OCI-LY1 (cell line): ENCODE data around the gene PRSS50.

Experiments
- H2AFZ ChIP-seq: fragments of 200-600 bp; sonication (generic), shearing (Covaris generic); 2 replicates; pipeline ENCODE4 v1.6.0; 2014; ENCODE audit warnings: antibody characterized with exemption, mild to moderate bottlenecking, low read length
- H3F3A ChIP-seq: fragments of 200-600 bp; sonication (generic), shearing (Covaris generic); 2 replicates; pipeline ENCODE4 v1.6.0; 2014; ENCODE audit warnings: mild to moderate bottlenecking, antibody characterized with exemption, low read length, moderate library complexity; ENCODE audit not compliant: insufficient read depth
- H3K27ac ChIP-seq: fragments of 200-600 bp; sonication (generic); 2 replicates; pipeline ENCODE4 v1.5.1; 2014; ENCODE audit warnings: low read length, mixed run types, mild to moderate bottlenecking, low read depth; ENCODE audit not compliant: poor library complexity, severe bottlenecking
- H3K27me3 ChIP-seq: fragments of 200-600 bp; sonication (generic); 2 replicates; pipeline ENCODE4 v1.6.0; 2014; ENCODE audit warnings: antibody characterized with exemption, mild to moderate bottlenecking, low read length, moderate library complexity; ENCODE audit not compliant: insufficient read depth
- H3K36me3 ChIP-seq: fragments of 200-600 bp; sonication (generic); 2 replicates; pipeline ENCODE4 v1.6.1; 2014; ENCODE audit warnings: mild to moderate bottlenecking, antibody characterized with exemption, low read length, moderate library complexity, mixed read lengths; ENCODE audit not compliant: insufficient read depth
- H3K4me1 ChIP-seq: fragments of 200-600 bp; sonication (generic); 2 replicates; pipeline ENCODE4 v1.5.1; 2014; ENCODE audit warnings: mild to moderate bottlenecking, low read length, moderate library complexity; ENCODE audit not compliant: insufficient read depth, severe bottlenecking
- H3K4me2 ChIP-seq: fragments of 200-600 bp; sonication (generic), shearing (Covaris generic); 2 replicates; pipeline ENCODE4 v1.6.1; 2014; ENCODE audit warnings: low read length
- H3K4me3 ChIP-seq: fragments of 200-600 bp; sonication (generic); 2 replicates; pipeline ENCODE4 v1.5.1; 2014; ENCODE audit warnings: low read length, low read depth, mild to moderate bottlenecking, mixed read lengths; ENCODE audit not compliant: poor library complexity, severe bottlenecking
- H3K79me2 ChIP-seq: fragments of 200-600 bp; shearing (Covaris generic); 2 replicates; pipeline ENCODE4 v1.6.1; 2016; ENCODE audit warnings: mixed run types, low read length, mixed read lengths; ENCODE audit not compliant: insufficient read depth
- H3K9ac ChIP-seq: fragments of 200-600 bp; sonication (generic), shearing (Covaris generic); 2 replicates; pipeline ENCODE4 v1.6.1; 2014; ENCODE audit warnings: mild to moderate bottlenecking, low read length, mixed read lengths
- H3K9me2 ChIP-seq: fragments of 200-600 bp; sonication (generic), shearing (Covaris generic); 2 replicates; pipeline ENCODE4 v1.6.1; 2014; ENCODE audit warnings: low read depth, mild to moderate bottlenecking, low read length, mixed read lengths
- H3K9me3 ChIP-seq: fragments of 200-600 bp; shearing (Covaris generic); 2 replicates; pipeline ENCODE4 v1.6.1; 2014; ENCODE audit warnings: low read length, mixed read lengths
- H4K20me1 ChIP-seq: fragments of 200-600 bp; sonication (generic), shearing (Covaris generic); 2 replicates; pipeline ENCODE4 v1.6.0; 2016; ENCODE audit warnings: mild to moderate bottlenecking, low read length; ENCODE audit not compliant: insufficient read depth
- CTCF ChIP-seq: fragments of 200-600 bp; sonication (generic), shearing (Covaris generic); IDR thresholded peaks from 2 replicates; pipeline ENCODE4 v1.5.1; 2017; ENCODE audit warnings: mild to moderate bottlenecking, antibody characterized with exemption, low read length, moderate library complexity, mixed read lengths
- EZH2 ChIP-seq: fragments of 200-600 bp; sonication (generic), shearing (Covaris generic); IDR thresholded peaks from 2 replicates; pipeline ENCODE4 v1.8.0; 2017; ENCODE audit warnings: borderline replicate concordance, mixed run types, mild to moderate bottlenecking, antibody characterized with exemption, low read length, moderate library complexity, mixed read lengths

The PRSS50 gene

GRCh38 chr3:46710229-46710628 lies 7.4 kb downstream of the PRSS50 start:
- H3K9me3 ChIP-seq, result no peaks in the 10 kb centered on the region
- H3K4me1 ChIP-seq, result no peaks in the 10 kb centered on the region
- H3K9me2 ChIP-seq, result no peaks in the 10 kb centered on the region
- no peak overlapping the region for H3K4me3 ChIP-seq
- H3F3A ChIP-seq, result no peaks in the 10 kb centered on the region
- H4K20me1 ChIP-seq, result no peaks in the 10 kb centered on the region
- H3K79me2 ChIP-seq, result no peaks in the 10 kb centered on the region
- TF ChIP-seq EZH2 (no peak), CTCF (no peak)
- no peaks in the 10 kb centered on the region for H3K27me3 ChIP-seq
- no peaks in the 10 kb centered on the region for H3K36me3 ChIP-seq
- no peak overlapping the region for H3K9ac ChIP-seq
- no peak overlapping the region for H3K4me2 ChIP-seq
- H2AFZ ChIP-seq, result no peak overlapping the region
- H3K27ac ChIP-seq, result no peak overlapping the region

- Histone ChIP-seq H3K36me3 (no peaks in the 10 kb centered on the region), H3K4me2 (no peak overlapping the region), H3K4me3 (no peak overlapping the region), H3K79me2 (no peaks in the 10 kb centered on the region), H3K4me1 (no peaks in the 10 kb centered on the region), H3K9me2 (no peaks in the 10 kb centered on the region), H4K20me1 (no peaks in the 10 kb centered on the region), H3K27ac (no peak overlapping the region), H3F3A (no peaks in the 10 kb centered on the region), H3K9me3 (no peaks in the 10 kb centered on the region), H3K9ac (no peak overlapping the region), H3K27me3 (no peaks in the 10 kb centered on the region), H2AFZ (no peak overlapping the region)
- TF ChIP-seq EZH2 (no peak), CTCF (no peak)
Measured at GRCh38 chr3:46709721-46710120, 7.9 kb downstream of the PRSS50 start.

GRCh38 chr3:46709157-46709654 lies 8.5 kb downstream of the PRSS50 start:
- H3K27me3 ChIP-seq, result no peaks in the 10 kb centered on the region
- no peaks in the 10 kb centered on the region for H3K36me3 ChIP-seq
- no peak for TF ChIP-seq EZH2
- no peak overlapping the region for H2AFZ ChIP-seq
- H3K27ac ChIP-seq, result no peak overlapping the region
- H3K4me1 ChIP-seq, result no peaks in the 10 kb centered on the region
- H3K4me2 ChIP-seq, result no peak overlapping the region
- H4K20me1 ChIP-seq, result no peaks in the 10 kb centered on the region
- H3F3A ChIP-seq, result no peaks in the 10 kb centered on the region
- H3K9ac ChIP-seq, result no peak overlapping the region
- H3K9me2 ChIP-seq, result no peaks in the 10 kb centered on the region
- no peaks in the 10 kb centered on the region for H3K9me3 ChIP-seq
- H3K4me3 ChIP-seq, result no peak overlapping the region
- H3K79me2 ChIP-seq, result no peaks in the 10 kb centered on the region

- no peak overlapping the region for H3K9ac ChIP-seq
- no peaks in the 10 kb centered on the region for H3K4me1 ChIP-seq
- H3K9me2 ChIP-seq, result no peaks in the 10 kb centered on the region
- no peaks in the 10 kb centered on the region for H3K36me3 ChIP-seq
- no peaks in the 10 kb centered on the region for H3K79me2 ChIP-seq
- no peaks in the 10 kb centered on the region for H3F3A ChIP-seq
- TF ChIP-seq EZH2, result no peak
- TF ChIP-seq CTCF, result no peak
- H3K27ac ChIP-seq, result no peak overlapping the region
- no peak overlapping the region for H2AFZ ChIP-seq
- no peaks in the 10 kb centered on the region for H4K20me1 ChIP-seq
- no peaks in the 10 kb centered on the region for H3K9me3 ChIP-seq
- H3K4me3 ChIP-seq, result no peak overlapping the region
- H3K4me2 ChIP-seq, result no peak overlapping the region
- H3K27me3 ChIP-seq, result no peaks in the 10 kb centered on the region
Measured at GRCh38 chr3:46708401-46709156, 9.1 kb downstream of the PRSS50 start.
